LNCaP clone FGC (cell line): ENCODE results near the gene TDRD6.

Source experiments
- DNase-seq: peaks from one replicate; pipeline ENCODE4 v3.0.0-alpha.2; 2011; ENCODE audit warnings: low read depth
- H3K4me3 ChIP-seq: 2 replicates; pipeline ENCODE4 v1.5.1; 2011; ENCODE audit warnings: mild to moderate bottlenecking, low read depth, low read length, control low read depth
- TF ChIP-seq, protein P1 (sequence below): IDR thresholded peaks from 2 replicates; pipeline ENCODE4 v1.5.1; 2012; ENCODE audit warnings: mild to moderate bottlenecking; ENCODE audit not compliant: control insufficient read depth, insufficient read depth; ENCODE audit errors: extremely low read depth

TDRD6 gene

GRCh38 chr6:46655803-46656202 lies 31.9 kb upstream of the TDRD6 start:
- H3K4me3 ChIP-seq = no peak overlapping the region
- DNase-seq = peak; percentile 52
- TF ChIP-seq, protein P1, sequence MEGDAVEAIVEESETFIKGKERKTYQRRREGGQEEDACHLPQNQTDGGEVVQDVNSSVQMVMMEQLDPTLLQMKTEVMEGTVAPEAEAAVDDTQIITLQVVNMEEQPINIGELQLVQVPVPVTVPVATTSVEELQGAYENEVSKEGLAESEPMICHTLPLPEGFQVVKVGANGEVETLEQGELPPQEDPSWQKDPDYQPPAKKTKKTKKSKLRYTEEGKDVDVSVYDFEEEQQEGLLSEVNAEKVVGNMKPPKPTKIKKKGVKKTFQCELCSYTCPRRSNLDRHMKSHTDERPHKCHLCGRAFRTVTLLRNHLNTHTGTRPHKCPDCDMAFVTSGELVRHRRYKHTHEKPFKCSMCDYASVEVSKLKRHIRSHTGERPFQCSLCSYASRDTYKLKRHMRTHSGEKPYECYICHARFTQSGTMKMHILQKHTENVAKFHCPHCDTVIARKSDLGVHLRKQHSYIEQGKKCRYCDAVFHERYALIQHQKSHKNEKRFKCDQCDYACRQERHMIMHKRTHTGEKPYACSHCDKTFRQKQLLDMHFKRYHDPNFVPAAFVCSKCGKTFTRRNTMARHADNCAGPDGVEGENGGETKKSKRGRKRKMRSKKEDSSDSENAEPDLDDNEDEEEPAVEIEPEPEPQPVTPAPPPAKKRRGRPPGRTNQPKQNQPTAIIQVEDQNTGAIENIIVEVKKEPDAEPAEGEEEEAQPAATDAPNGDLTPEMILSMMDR = no peak

GRCh38 chr6:46657642-46658041 lies 30.0 kb upstream of the TDRD6 start:
- TF ChIP-seq, protein P1 = no peak
- no peak overlapping the region for H3K4me3 ChIP-seq
- no peak for DNase-seq

GRCh38 chr6:46661483-46661882 lies 26.2 kb upstream of the TDRD6 start:
- TF ChIP-seq, protein P1 = no peak
- no peak overlapping the region for H3K4me3 ChIP-seq
- no peak for DNase-seq

GRCh38 chr6:46667377-46667776 lies 20.3 kb upstream of the TDRD6 start:
- DNase-seq = no peak
- no peak overlapping the region for H3K4me3 ChIP-seq
- TF ChIP-seq, protein P1 = no peak

DNA sequence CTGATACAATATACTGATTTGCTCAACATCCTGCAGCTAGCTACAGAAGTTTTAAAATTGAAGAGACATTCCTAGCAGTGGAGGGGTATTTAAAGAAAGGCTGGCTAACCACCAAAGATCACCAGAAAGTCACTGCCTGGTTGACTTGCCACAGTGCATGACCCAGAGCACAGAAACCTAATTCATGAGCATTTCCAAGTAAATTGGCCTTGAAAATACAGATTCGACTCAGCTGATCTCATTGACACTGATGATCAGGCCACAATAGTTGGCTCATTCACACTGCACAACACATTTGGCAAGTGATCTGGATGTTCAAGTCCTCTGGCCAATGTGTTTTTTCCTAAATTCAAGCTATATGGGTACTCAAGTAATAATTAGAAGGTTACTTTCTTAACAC lies 13.3 kb upstream of the TDRD6 start:
- H3K4me3 ChIP-seq = no peak overlapping the region
- no peak for DNase-seq
- TF ChIP-seq, protein P1 = no peak

DNA sequence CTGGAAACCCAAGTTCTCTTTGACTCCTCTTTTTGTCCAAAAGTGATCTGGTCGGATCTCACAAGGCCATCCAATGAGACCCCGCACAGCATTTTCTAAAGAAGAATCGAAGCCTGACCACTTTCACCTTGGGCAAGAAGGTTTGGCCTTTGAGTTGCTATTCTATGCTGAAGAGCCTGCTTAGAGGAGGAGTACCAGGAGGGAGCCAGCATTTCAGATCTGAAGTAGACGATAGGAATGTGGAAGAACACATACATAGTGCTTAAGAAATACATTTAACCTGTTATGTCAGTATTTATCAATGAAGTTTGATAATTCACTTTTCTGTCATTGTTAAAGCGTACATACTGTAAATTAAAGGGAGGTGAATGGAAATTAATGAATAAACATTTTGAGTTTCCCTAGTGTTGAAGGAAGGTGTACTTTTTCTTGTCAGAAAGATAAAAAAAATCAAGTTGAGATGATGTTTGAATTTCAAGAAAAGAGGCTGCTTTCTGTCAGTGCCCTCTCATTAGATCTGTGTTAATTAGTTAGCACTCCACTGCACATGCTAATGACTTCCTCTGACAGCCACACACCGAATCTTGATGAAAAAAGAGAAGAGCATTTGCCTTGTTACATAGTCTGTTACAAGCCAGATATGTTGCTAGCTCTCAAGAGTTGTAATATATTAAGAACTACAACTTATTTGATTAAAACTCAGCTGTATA lies 10.9 kb upstream of the TDRD6 start:
- TF ChIP-seq, protein P1 = no peak
- no peak for DNase-seq
- H3K4me3 ChIP-seq = no peak overlapping the region

- H3K4me3 ChIP-seq = no peak overlapping the region
- DNase-seq = no peak
- TF ChIP-seq, protein P1 = peak; percentile 30; the same call in 1 of the 2 replicates
Observed at GRCh38 chr6:46677314-46677654, 10.4 kb upstream of the TDRD6 start.
